Mononuclear cell (primary cell): Measurements from ENCODE around the gene PCDHGA1. TPM values are rescaled to one million over a fixed set of nuclear protein-coding genes. Genes with fewer than 3 reads are reported as not detected.

Source experiments
- H3K27me3 ChIP-seq: 2 replicates; pipeline ENCODE4 v1.6.0; 2011; ENCODE audit warnings: low read length, control low read depth; ENCODE audit not compliant: insufficient read depth
- H3K4me1 ChIP-seq: 2 replicates; pipeline ENCODE4 v1.5.1; 2011; ENCODE audit warnings: mild to moderate bottlenecking, low read length, control low read depth; ENCODE audit not compliant: insufficient read depth
- H3K4me3 ChIP-seq: 2 replicates; pipeline ENCODE4 v1.5.1; 2011; ENCODE audit warnings: mild to moderate bottlenecking, low read length, moderate library complexity
- H3K9me3 ChIP-seq: 2 replicates; pipeline ENCODE4 v1.5.1; 2011; ENCODE audit warnings: low read depth, mild to moderate bottlenecking, control low read depth, low read length
- total RNA-seq: library from RNA; depleted of rRNA; stranded (reverse); fragments of >200 nt; gene quantifications from one replicate; pipeline ENCODE4 v1.2.3, GENCODE V29; 2012

The PCDHGA1 gene
- total RNA-seq, 1 donor: not detected

DNA sequence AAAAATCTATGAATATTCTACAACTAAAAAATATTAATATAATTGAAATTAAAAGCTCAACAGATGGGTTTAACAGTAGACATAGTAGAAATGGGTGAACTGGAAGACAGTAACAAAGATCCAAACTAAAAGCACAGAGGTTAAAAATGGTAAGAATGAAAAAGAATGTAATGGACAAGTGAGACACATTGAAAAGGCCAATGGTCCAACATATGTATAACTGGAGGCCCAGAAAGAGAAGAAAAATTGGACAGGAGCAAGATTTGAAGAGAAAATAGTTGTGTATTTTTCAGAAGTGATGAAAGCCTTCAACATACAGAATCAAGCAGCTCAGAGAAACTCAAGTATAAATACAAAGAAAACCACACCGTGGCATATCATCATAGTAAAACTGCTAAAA lies 217.2 kb downstream of the PCDHGA1 start:
- peaks cover 12% of the 10 kb centered on the region for H3K9me3 ChIP-seq
- H3K4me1 ChIP-seq: peaks cover 5% of the 10 kb centered on the region
- no peaks in the 10 kb centered on the region for H3K27me3 ChIP-seq
- no peak overlapping the region for H3K4me3 ChIP-seq

DNA sequence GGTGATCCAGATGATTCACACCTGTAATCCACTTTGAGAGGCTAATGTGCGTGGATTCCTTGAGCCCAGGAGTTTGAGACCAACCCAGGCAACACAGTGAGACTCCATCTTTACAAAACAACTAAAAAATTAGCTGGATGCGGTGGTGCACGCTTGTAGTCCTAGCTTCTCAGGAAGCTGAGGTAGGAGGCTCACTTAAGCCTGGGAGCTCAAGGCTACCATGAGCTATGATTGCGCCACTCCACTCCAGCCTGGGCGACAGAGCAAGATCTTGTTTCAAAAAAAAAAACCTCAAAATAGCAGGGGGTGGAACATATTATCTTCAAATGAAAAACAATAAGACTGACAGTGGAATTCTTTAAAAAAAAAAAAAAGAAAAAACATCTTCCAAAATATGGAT lies 217.6 kb downstream of the PCDHGA1 start:
- H3K9me3 ChIP-seq: peaks cover 12% of the 10 kb centered on the region
- H3K4me1 ChIP-seq: peaks cover 5% of the 10 kb centered on the region
- H3K4me3 ChIP-seq: no peak overlapping the region
- no peaks in the 10 kb centered on the region for H3K27me3 ChIP-seq

DNA sequence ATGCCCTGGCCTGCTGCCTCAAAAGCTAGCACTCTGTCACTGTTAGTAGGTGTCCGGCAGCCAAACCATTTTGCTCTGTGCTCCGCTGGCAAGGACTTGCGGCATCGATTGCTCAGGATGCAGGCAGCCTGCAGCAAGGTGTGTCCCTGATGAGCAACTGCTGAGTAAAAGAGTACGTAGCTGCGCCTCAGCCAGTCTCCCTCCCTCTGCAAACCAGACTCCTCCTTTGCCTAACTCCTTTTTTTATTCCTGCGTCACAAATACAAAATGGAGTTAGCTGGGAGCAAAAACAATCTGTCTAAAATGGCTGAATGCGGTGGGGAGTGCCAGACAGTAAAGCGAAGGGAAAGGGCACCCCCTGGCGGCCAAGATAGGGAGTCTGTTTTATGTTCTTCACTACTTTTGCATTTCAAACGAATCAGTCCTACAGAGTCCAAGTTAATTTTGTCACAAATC lies 227.4 kb downstream of the PCDHGA1 start:
- no peaks in the 10 kb centered on the region for H3K27me3 ChIP-seq
- no peak overlapping the region for H3K4me3 ChIP-seq
- no peaks in the 10 kb centered on the region for H3K9me3 ChIP-seq
- H3K4me1 ChIP-seq: peaks cover 5% of the 10 kb centered on the region

DNA sequence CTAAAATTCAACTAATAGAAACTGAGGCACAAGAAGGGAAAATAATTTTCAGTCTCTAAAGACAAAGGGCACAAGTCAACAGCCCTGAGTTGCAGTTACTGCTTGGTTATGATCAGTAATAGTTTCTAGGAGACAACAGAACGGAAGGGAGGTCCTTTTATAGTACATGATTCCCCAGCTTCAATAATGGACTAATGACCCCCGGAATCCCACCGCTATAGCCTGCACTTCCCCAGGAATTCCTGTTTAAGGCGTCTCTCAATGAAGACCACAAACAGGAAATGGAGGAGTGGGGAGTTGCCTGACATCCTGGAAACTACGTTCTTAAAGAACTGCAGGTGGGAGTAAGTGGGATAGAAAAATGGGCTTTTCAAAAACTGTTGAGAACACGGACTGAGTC lies 227.8 kb downstream of the PCDHGA1 start:
- Histone ChIP-seq H3K4me3 (no peak overlapping the region), H3K9me3 (no peaks in the 10 kb centered on the region), H3K4me1 (peaks cover 5% of the 10 kb centered on the region), H3K27me3 (no peaks in the 10 kb centered on the region)

DNA sequence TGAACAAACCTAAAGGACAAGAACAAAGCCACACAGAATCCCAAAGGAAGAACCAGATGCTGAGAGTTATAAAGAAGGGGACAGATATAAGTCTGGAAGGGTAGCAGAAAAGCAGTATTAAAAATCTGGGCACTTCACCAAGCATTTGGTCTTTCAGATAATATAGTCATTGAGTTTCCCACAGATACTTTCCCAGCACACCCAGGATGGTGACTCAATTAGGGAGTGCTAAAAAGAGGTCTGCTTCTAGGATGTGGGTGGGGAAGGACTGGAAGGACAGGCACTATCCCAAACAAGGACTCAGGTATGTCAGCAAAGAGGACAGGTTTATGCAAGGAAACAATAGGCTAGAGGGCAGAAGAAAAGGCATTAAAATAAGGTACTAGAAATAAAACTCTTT lies 229.1 kb downstream of the PCDHGA1 start:
- Histone ChIP-seq H3K4me3 (no peak overlapping the region), H3K4me1 (peaks cover 5% of the 10 kb centered on the region), H3K9me3 (no peaks in the 10 kb centered on the region), H3K27me3 (no peaks in the 10 kb centered on the region)

DNA sequence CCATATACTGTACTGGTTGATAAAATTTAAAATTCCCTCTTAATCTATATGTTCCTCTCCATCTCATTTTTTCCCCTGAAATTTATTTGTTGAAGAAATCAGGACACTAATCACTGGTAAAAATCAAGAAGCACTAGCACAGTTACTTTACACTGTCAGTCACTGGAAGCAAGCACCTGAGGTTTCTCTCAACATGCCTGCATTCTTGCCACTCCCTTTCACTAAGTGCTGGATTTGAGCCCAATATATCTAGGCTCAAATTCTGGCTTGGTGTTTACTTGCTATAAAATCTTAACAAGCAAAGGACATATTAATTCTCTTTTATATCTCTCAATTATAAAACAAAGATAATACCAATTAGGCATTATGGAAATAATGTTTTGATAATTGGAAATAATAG lies 229.8 kb downstream of the PCDHGA1 start:
- Histone ChIP-seq H3K9me3 (no peaks in the 10 kb centered on the region), H3K27me3 (no peaks in the 10 kb centered on the region), H3K4me3 (no peak overlapping the region), H3K4me1 (peaks cover 5% of the 10 kb centered on the region)

DNA sequence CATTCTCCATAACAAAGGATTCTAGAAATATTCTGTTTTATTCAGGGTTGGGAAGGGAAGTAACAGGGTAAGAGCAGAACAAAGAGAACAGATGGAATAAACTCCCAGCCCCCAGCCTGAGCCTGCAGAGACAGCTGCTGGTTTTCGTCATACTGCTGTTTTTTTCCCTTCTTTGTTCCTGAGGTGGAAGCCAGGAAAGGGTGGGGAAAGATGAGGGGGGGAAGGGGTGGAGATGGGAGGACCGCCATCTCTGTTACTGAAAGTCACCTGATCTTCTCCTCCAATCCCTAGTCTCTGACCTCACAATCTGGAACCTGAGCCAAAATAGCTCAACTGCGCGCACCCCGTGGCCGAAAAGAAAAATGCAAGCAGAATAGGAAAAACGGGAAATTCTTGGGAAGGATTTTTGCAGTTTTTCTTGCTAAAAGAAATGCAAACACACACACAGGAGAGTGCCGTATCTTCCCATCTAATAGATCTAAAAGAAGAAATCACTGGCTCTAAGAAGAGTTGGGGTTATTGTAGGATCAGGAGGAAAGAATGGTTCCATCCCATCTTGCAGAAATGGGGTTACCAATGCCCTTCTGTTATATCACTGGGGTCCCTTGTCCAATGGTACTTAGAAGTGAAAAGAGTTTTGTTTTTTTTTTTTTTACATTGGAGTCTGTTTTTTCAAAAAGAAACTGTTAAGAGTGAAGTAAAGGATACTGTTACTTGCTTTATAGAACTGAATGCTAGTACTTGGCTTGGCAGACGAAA lies 230.6 kb downstream of the PCDHGA1 start:
- peaks cover 5% of the 10 kb centered on the region for H3K4me1 ChIP-seq
- no peak overlapping the region for H3K4me3 ChIP-seq
- H3K9me3 ChIP-seq: no peaks in the 10 kb centered on the region
- no peaks in the 10 kb centered on the region for H3K27me3 ChIP-seq

Other genes starting within 250 kb of the PCDHGA1 start
- 0.10 TPM for gene PCDHB2, start 235.9 kb upstream of the PCDHGA1 start, total RNA-seq
- gene PCDHB3, start 230.0 kb upstream of the PCDHGA1 start, total RNA-seq: under 0.01 TPM
- not detected for gene PCDHB4, start 208.7 kb upstream of the PCDHGA1 start, total RNA-seq
- 0.10 TPM for gene PCDHB5, start 195.3 kb upstream of the PCDHGA1 start, total RNA-seq
- not detected for gene PCDHB6, start 180.5 kb upstream of the PCDHGA1 start, total RNA-seq
- under 0.01 TPM for gene PCDHB7, start 157.9 kb upstream of the PCDHGA1 start, total RNA-seq
- not detected for gene PCDHB8, start 152.7 kb upstream of the PCDHGA1 start, total RNA-seq
- not detected for gene PCDHB16, start 148.1 kb upstream of the PCDHGA1 start, total RNA-seq
- gene PCDHB9, start 143.4 kb upstream of the PCDHGA1 start, total RNA-seq: 0.31 TPM
- gene PCDHB10, start 138.2 kb upstream of the PCDHGA1 start, total RNA-seq: not detected
- gene PCDHB11, start 130.9 kb upstream of the PCDHGA1 start, total RNA-seq: not detected
- gene PCDHB12, start 121.8 kb upstream of the PCDHGA1 start, total RNA-seq: not detected
- not detected for gene PCDHB13, start 116.6 kb upstream of the PCDHGA1 start, total RNA-seq
- gene PCDHB14, start 107.2 kb upstream of the PCDHGA1 start, total RNA-seq: not detected
- gene PCDHB15, start 85.1 kb upstream of the PCDHGA1 start, total RNA-seq: not detected
- 0.73 TPM for gene SLC25A2, start 26.5 kb upstream of the PCDHGA1 start, total RNA-seq
- gene TAF7, start 9.7 kb upstream of the PCDHGA1 start, total RNA-seq: 76.5 TPM
- not detected for gene PCDHGA2, start 8.2 kb downstream of the PCDHGA1 start, total RNA-seq
- 0.10 TPM for gene PCDHGA3, start 13.3 kb downstream of the PCDHGA1 start, total RNA-seq
- gene PCDHGB1, start 19.6 kb downstream of the PCDHGA1 start, total RNA-seq: not detected
- gene PCDHGA4, start 24.5 kb downstream of the PCDHGA1 start, total RNA-seq: 0.21 TPM
- 0.63 TPM for gene PCDHGB2, start 29.5 kb downstream of the PCDHGA1 start, total RNA-seq
- gene PCDHGA5, start 33.6 kb downstream of the PCDHGA1 start, total RNA-seq: 0.21 TPM
- gene PCDHGB3, start 39.7 kb downstream of the PCDHGA1 start, total RNA-seq: 0.63 TPM
- 0.10 TPM for gene PCDHGA6, start 43.4 kb downstream of the PCDHGA1 start, total RNA-seq
- 0.42 TPM for gene PCDHGA7, start 52.2 kb downstream of the PCDHGA1 start, total RNA-seq
- 0.31 TPM for gene PCDHGB4, start 57.2 kb downstream of the PCDHGA1 start, total RNA-seq
- gene PCDHGA8, start 62.1 kb downstream of the PCDHGA1 start, total RNA-seq: 0.10 TPM
- gene PCDHGB5, start 67.4 kb downstream of the PCDHGA1 start, total RNA-seq: 0.84 TPM
- gene PCDHGA9, start 72.3 kb downstream of the PCDHGA1 start, total RNA-seq: 0.42 TPM
- gene PCDHGB6, start 77.5 kb downstream of the PCDHGA1 start, total RNA-seq: 0.63 TPM
- 0.52 TPM for gene PCDHGA10, start 82.5 kb downstream of the PCDHGA1 start, total RNA-seq
- 0.31 TPM for gene PCDHGB7, start 87.2 kb downstream of the PCDHGA1 start, total RNA-seq
- 0.21 TPM for gene PCDHGA11, start 90.5 kb downstream of the PCDHGA1 start, total RNA-seq
- gene PCDHGA12, start 100.0 kb downstream of the PCDHGA1 start, total RNA-seq: 0.10 TPM
- gene PCDHGC3, start 145.5 kb downstream of the PCDHGA1 start, total RNA-seq: 0.42 TPM
- 0.10 TPM for gene PCDHGC4, start 154.5 kb downstream of the PCDHGA1 start, total RNA-seq
- not detected for gene PCDHGC5, start 158.6 kb downstream of the PCDHGA1 start, total RNA-seq